Measurements from ENCODE around the gene GRAMD4. TPM values are rescaled to one million over a fixed set of nuclear protein-coding genes. Genes with fewer than 3 reads are reported as not detected.

GRAMD4 gene
- total RNA-seq, 1 donor from 2014 or later, result 36.8 TPM

- no peak for TF ChIP-seq CTCF (conservative IDR thresholded peaks at IDR 0.05; ENCODE audit: low read depth, low read length)
- H3K4me3 ChIP-seq (ENCODE audit: low read depth, low read length), result no peak overlapping the region
- DNase-seq (ENCODE audit: low read depth), result no peak
These were observed 7.0 kb downstream of the GRAMD4 start for GRCh38 chr22:46626911-46627805.

GRCh38 chr22:46627806-46628482 lies 7.8 kb downstream of the GRAMD4 start:
- no peak overlapping the region for H3K4me3 ChIP-seq (ENCODE audit: low read depth, low read length)
- TF ChIP-seq CTCF (conservative IDR thresholded peaks at IDR 0.05; ENCODE audit: low read depth, low read length), result no peak
- DNase-seq (ENCODE audit: low read depth), result no peak

- no peak for TF ChIP-seq CTCF (conservative IDR thresholded peaks at IDR 0.05; ENCODE audit: low read depth, low read length)
- no peak overlapping the region for H3K4me3 ChIP-seq (ENCODE audit: low read depth, low read length)
- DNase-seq (ENCODE audit: low read depth), result no peak
These were observed 8.6 kb downstream of the GRAMD4 start for GRCh38 chr22:46628756-46629155.

GRCh38 chr22:46629291-46629690 lies 9.1 kb downstream of the GRAMD4 start:
- no peak for DNase-seq (ENCODE audit: low read depth)
- H3K4me3 ChIP-seq (ENCODE audit: low read depth, low read length), result no peak overlapping the region
- no peak for TF ChIP-seq CTCF (conservative IDR thresholded peaks at IDR 0.05; ENCODE audit: low read depth, low read length)

GRCh38 chr22:46631113-46631512 lies 10.9 kb downstream of the GRAMD4 start:
- H3K4me3 ChIP-seq (ENCODE audit: low read depth, low read length), result no peak overlapping the region
- TF ChIP-seq CTCF (conservative IDR thresholded peaks at IDR 0.05; ENCODE audit: low read depth, low read length), result no peak
- no peak for DNase-seq (ENCODE audit: low read depth)

GRCh38 chr22:46632646-46633249 lies 12.6 kb downstream of the GRAMD4 start:
- H3K4me3 ChIP-seq (ENCODE audit: low read depth, low read length), result no peak overlapping the region
- DNase-seq (ENCODE audit: low read depth), result no peak
- no peak for TF ChIP-seq CTCF (conservative IDR thresholded peaks at IDR 0.05; ENCODE audit: low read depth, low read length)
